Measurements from ENCODE around the gene XRRA1.
"Not testable (repeated sequence)": the region's sequence is repeated elsewhere in the genome, so short reads cannot be mapped to it uniquely, and the experiment has no call there.

The XRRA1 gene

DNA sequence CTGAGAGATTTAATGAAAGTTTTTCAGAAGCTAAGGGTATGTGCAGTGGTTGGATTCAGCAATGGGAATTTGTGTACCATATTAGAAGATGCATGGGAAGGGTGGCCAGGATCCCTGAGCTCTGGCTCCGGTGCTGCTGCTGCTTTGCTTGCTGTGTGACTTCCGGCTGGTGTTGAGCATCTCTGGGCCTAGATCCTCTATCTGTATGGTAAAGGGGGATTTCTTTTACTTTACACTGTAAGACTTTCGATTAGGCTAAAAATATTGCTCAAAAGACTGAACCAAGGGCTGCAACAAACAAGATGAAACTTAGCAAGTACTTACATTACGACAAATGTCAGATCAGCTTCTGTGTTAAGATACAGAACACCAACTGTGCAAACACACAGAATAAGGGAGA is 39.1 kb downstream of the XRRA1 start:
- DNase-seq (ENCODE audit: low spot score) = no peak
- TF ChIP-seq, protein P1, sequence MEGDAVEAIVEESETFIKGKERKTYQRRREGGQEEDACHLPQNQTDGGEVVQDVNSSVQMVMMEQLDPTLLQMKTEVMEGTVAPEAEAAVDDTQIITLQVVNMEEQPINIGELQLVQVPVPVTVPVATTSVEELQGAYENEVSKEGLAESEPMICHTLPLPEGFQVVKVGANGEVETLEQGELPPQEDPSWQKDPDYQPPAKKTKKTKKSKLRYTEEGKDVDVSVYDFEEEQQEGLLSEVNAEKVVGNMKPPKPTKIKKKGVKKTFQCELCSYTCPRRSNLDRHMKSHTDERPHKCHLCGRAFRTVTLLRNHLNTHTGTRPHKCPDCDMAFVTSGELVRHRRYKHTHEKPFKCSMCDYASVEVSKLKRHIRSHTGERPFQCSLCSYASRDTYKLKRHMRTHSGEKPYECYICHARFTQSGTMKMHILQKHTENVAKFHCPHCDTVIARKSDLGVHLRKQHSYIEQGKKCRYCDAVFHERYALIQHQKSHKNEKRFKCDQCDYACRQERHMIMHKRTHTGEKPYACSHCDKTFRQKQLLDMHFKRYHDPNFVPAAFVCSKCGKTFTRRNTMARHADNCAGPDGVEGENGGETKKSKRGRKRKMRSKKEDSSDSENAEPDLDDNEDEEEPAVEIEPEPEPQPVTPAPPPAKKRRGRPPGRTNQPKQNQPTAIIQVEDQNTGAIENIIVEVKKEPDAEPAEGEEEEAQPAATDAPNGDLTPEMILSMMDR (IDR thresholded peaks at IDR 0.05; ENCODE audit: extremely low read depth, insufficient read depth, missing control alignments) = no peak
- in situ Hi-C loops (cut with MboI; ENCODE audit: low pct_unique_long_range_greater_than_20kb, low sequenced_read_pairs, unreplicated experiment) = no loop called here

DNA sequence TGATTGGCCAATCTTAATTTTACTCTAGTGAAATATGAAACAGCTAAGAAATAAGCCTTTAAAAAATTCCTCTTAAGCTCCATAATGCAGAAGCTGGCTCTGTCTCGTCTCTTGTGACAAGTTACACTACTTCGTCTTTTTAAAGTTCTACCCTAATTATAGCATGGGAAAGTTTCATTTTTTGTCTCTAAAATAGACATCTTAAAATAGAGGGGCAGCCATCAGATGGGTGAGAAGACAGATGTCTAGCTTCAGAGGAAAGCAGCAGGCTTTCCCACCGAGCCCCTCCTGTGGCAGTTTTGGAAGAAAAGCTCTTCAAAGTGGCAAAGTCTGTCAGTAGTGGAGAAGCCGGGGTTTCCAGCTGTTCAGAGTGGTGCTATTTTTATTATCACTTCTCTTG is 39.5 kb downstream of the XRRA1 start:
- TF ChIP-seq, protein P1 (IDR thresholded peaks at IDR 0.05; ENCODE audit: extremely low read depth, insufficient read depth, missing control alignments) = no peak
- no peak for DNase-seq (ENCODE audit: low spot score)
- in situ Hi-C loops (cut with MboI; ENCODE audit: low pct_unique_long_range_greater_than_20kb, low sequenced_read_pairs, unreplicated experiment) = no loop called here

DNA sequence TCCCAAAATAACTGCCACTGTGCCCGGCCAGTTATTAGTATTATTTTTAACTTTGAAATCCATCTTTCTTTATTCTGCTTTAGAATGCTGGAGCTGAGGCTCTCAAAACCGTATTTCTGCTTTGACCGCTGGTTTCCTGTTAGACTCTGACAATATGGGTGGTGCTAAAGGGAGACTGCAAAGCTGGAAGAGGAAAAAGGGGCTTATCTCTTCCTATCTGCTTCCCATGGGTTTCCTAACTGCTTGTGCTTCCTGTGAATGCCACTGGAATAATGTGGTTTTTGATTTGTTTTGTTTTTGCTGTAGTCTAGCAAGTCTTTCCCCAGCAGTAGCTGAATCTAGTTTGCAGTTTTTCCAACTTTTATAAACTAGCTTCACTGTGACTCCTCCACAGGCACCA is 43.6 kb downstream of the XRRA1 start:
- in situ Hi-C loops (cut with MboI; ENCODE audit: low pct_unique_long_range_greater_than_20kb, low sequenced_read_pairs, unreplicated experiment) = no loop called here
- TF ChIP-seq, protein P1 (IDR thresholded peaks at IDR 0.05; ENCODE audit: extremely low read depth, insufficient read depth, missing control alignments) = no peak
- DNase-seq (ENCODE audit: low spot score) = no peak

DNA sequence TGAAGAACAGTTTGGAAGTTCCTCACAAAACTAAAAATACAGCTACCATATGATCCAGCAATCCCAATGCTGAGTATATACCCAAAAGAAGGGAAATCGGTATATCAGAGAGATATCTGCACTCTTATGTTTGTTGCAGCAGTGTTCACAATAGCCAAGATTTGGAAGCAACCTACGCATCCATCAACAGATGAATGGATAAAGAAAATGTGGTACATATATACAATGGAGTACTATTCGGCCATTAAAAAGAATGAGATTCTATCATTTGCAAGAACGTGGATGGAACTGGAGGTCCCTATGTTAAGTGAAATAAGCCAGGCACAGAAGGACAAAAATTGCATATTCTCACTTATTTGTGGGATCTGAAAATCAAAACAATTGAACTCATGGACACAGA is 46.5 kb downstream of the XRRA1 start:
- no peak for DNase-seq (ENCODE audit: low spot score)
- TF ChIP-seq, protein P1 (IDR thresholded peaks at IDR 0.05; ENCODE audit: extremely low read depth, insufficient read depth, missing control alignments) = no peak
- in situ Hi-C loops (cut with MboI; ENCODE audit: low pct_unique_long_range_greater_than_20kb, low sequenced_read_pairs, unreplicated experiment) = no loop called here

DNA sequence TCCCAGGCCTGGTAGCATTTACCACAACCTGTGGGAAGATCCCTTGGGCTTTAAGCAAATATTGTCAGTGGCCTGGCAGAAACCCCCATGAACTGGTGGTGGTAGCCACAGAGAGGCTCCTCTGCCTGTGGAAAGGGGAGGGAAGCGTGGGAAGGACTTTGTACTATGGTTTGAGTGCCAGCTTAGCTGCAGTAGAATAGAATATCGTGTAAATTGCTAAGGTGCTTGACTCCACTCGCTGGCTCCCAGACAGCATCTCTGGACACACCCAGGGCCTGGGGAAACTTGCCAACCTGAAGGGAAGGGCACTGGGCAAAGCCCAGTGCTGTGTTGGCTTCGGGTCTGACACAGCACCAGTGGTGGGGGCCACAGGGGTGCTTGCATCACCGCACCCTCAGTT is 52.6 kb downstream of the XRRA1 start:
- in situ Hi-C loops (cut with MboI; ENCODE audit: low pct_unique_long_range_greater_than_20kb, low sequenced_read_pairs, unreplicated experiment) = no loop called here
- TF ChIP-seq, protein P1 (IDR thresholded peaks at IDR 0.05; ENCODE audit: extremely low read depth, insufficient read depth, missing control alignments) = no peak
- no peak for DNase-seq (ENCODE audit: low spot score)

DNA sequence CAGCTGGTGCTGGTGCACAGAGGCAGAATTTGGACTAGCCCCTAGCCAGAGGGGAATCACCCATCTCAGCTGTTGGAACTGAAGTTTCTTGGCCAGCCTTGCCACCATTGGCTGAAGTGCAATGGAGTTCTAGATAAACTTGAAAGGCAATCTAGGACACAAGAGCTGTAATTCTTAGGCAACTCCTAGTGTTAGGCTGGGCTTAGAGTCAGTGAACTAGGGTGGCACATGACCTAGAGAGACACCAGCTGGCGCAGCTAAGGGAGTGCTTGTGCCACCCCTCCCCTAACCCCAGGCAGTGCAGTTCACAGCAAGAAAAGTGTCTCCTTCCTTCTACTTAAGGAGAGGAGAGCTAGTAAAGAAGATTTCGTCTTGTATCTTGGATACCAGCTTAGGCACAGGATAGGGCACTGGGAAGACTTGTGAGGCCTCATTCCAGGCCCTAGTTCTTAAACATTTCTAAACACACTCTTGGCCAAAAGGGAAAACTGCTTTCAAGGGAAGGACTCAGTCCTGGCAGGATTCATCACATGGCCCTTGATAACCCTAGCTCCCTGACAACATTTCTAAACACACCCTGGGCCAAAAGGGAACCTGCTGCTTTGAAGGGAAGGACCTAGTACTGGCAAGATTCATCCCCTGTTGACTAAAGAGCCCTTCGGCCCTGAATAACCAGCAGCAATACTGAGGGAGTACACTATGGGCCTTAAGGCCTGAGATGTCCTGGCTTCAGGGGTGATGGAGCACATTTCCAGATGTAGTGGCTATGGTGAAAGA is 53.4 kb downstream of the XRRA1 start:
- in situ Hi-C loops (cut with MboI; ENCODE audit: low pct_unique_long_range_greater_than_20kb, low sequenced_read_pairs, unreplicated experiment) = no loop called here
- DNase-seq (ENCODE audit: low spot score) = no peak
- TF ChIP-seq, protein P1 (IDR thresholded peaks at IDR 0.05; ENCODE audit: extremely low read depth, insufficient read depth, missing control alignments) = no peak

DNA sequence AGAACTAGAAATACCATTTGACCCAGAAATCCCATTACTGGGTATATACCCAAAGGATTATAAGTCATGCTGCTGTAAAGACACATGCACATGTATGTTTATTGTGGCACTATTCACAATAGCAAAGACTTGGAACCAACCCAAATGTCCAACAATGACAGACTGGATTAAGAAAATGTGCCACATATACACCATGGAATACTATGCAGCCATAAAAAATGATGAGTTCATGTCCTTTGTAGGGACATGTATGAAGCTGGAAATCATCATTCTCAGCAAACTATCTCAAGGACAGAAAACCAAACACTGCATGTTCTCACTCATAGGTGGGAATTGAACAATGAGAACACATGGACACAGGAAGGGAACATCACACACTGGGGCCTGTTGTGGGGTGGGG is 55.9 kb downstream of the XRRA1 start:
- in situ Hi-C loops (cut with MboI; ENCODE audit: low pct_unique_long_range_greater_than_20kb, low sequenced_read_pairs, unreplicated experiment); DNase-seq (ENCODE audit: low spot score): not testable (repeated sequence)
